ENCODE results near the gene LRIG3.

LRIG3 gene

GRCh38 chr12:58932806-58933681 lies 12.7 kb upstream of the LRIG3 start:
- Histone ChIP-seq H3K14ac (ENCODE audit: low read length) (no peak overlapping the region), H2AK5ac (ENCODE audit: low read depth, low read length) (no peak overlapping the region), H3K36me3 (replicated peaks in 1 of 2; ENCODE audit: control insufficient read depth in 2 of 2, insufficient read depth in 2 of 2, low read length in 2 of 2) (no peaks in the 10 kb centered on the region), H4K91ac (ENCODE audit: low read depth, low read length, poor library complexity) (no peak overlapping the region), H3K4me3 (ENCODE audit: low read length in 2 of 2) (no peak overlapping the region), H3K9ac (ENCODE audit: low read depth, low read length, poor library complexity) (no peak overlapping the region), H2BK5ac (ENCODE audit: low read length) (no peak overlapping the region), H3K4me2 (ENCODE audit: insufficient read depth, low read length, poor library complexity, severe bottlenecking) (no peak overlapping the region), H3K27ac (replicated peaks; ENCODE audit: low read length) (no peak overlapping the region), H2BK15ac (ENCODE audit: low read length) (no peak overlapping the region), H2BK12ac (ENCODE audit: low read length) (no peak overlapping the region), H3K79me1 (ENCODE audit: low read depth, low read length) (no peaks in the 10 kb centered on the region), H3K9me3 (replicated peaks in 1 of 2; ENCODE audit: control insufficient read depth in 2 of 2, insufficient read depth in 1 of 2, low read depth in 1 of 2, low read length in 2 of 2) (peaks cover 0 to 2% of the 10 kb centered on the region in 2 donors), H3K23ac (ENCODE audit: low read depth, low read length, poor library complexity) (no peak overlapping the region), H3K4ac (ENCODE audit: low read length) (no peak overlapping the region), H3K18ac (ENCODE audit: low read length) (no peak overlapping the region), H3K27me3 (ENCODE audit: control insufficient read depth in 3 of 3, insufficient read depth in 3 of 3, low read depth in 1 of 3, low read length in 3 of 3) (no peaks in the 10 kb centered on the region), H4K8ac (ENCODE audit: low read depth, low read length) (no peak overlapping the region), H3K4me1 (ENCODE audit: control insufficient read depth in 2 of 2, insufficient read depth in 1 of 2, low read depth in 1 of 2, low read length in 2 of 2) (no peaks in the 10 kb centered on the region), H2AFZ (ENCODE audit: low read length) (no peak overlapping the region), H2BK120ac (ENCODE audit: low read depth, low read length) (no peak overlapping the region)
- WGBS, 2 donors (ENCODE audit: extremely low coverage in 2 of 2, insufficient read length in 2 of 2, insufficient replicate concordance in 1 of 2), result no CpG with 5 or more reads among the region's 8 CpGs
- no peak for DNase-seq (ENCODE audit: low spot score)

GRCh38 chr12:58931518-58931917 lies 11.2 kb upstream of the LRIG3 start:
- H3K4me3 ChIP-seq (ENCODE audit: low read length in 2 of 2), result no peak overlapping the region
- no peak overlapping the region for H3K4ac ChIP-seq (ENCODE audit: low read length)
- H2AK5ac ChIP-seq (ENCODE audit: low read depth, low read length), result no peak overlapping the region
- no peaks in the 10 kb centered on the region for H3K36me3 ChIP-seq (replicated peaks in 1 of 2; ENCODE audit: control insufficient read depth in 2 of 2, insufficient read depth in 2 of 2, low read length in 2 of 2)
- H3K23ac ChIP-seq (ENCODE audit: low read depth, low read length, poor library complexity), result no peak overlapping the region
- no peak overlapping the region for H2BK15ac ChIP-seq (ENCODE audit: low read length)
- no peak overlapping the region for H3K14ac ChIP-seq (ENCODE audit: low read length)
- no peak overlapping the region for H3K18ac ChIP-seq (ENCODE audit: low read length)
- DNase-seq (ENCODE audit: low spot score), result no peak
- no peaks in the 10 kb centered on the region for H3K79me1 ChIP-seq (ENCODE audit: low read depth, low read length)
- no peak overlapping the region for H3K27ac ChIP-seq (replicated peaks; ENCODE audit: low read length)
- H4K91ac ChIP-seq (ENCODE audit: low read depth, low read length, poor library complexity), result no peak overlapping the region
- whole genome bisulfite sequencing, 2 donors (ENCODE audit: extremely low coverage in 2 of 2, insufficient read length in 2 of 2, insufficient replicate concordance in 1 of 2), result 100% methylated on average over 2 of the region's 4 CpGs
- no peak overlapping the region for H3K9ac ChIP-seq (ENCODE audit: low read depth, low read length, poor library complexity)
- H3K9me3 ChIP-seq (replicated peaks in 1 of 2; ENCODE audit: control insufficient read depth in 2 of 2, insufficient read depth in 1 of 2, low read depth in 1 of 2, low read length in 2 of 2), result peaks cover 0 to 2% of the 10 kb centered on the region in 2 donors
- H2BK12ac ChIP-seq (ENCODE audit: low read length), result no peak overlapping the region
- no peak overlapping the region for H2BK5ac ChIP-seq (ENCODE audit: low read length)
- no peaks in the 10 kb centered on the region for H3K27me3 ChIP-seq (ENCODE audit: control insufficient read depth in 3 of 3, insufficient read depth in 3 of 3, low read depth in 1 of 3, low read length in 3 of 3)
- H3K4me1 ChIP-seq (ENCODE audit: control insufficient read depth in 2 of 2, insufficient read depth in 1 of 2, low read depth in 1 of 2, low read length in 2 of 2), result no peaks in the 10 kb centered on the region
- no peak overlapping the region for H4K8ac ChIP-seq (ENCODE audit: low read depth, low read length)
- no peak overlapping the region for H2BK120ac ChIP-seq (ENCODE audit: low read depth, low read length)
- H3K4me2 ChIP-seq (ENCODE audit: insufficient read depth, low read length, poor library complexity, severe bottlenecking), result no peak overlapping the region
- no peak overlapping the region for H2AFZ ChIP-seq (ENCODE audit: low read length)

GRCh38 chr12:58930770-58931324 lies 10.5 kb upstream of the LRIG3 start:
- Histone ChIP-seq H3K14ac (ENCODE audit: low read length) (no peak overlapping the region), H3K4me1 (ENCODE audit: control insufficient read depth in 2 of 2, insufficient read depth in 1 of 2, low read depth in 1 of 2, low read length in 2 of 2) (peaks cover 0 to under 1% of the 10 kb centered on the region in 2 donors), H3K4me2 (ENCODE audit: insufficient read depth, low read length, poor library complexity, severe bottlenecking) (no peak overlapping the region), H3K9me3 (replicated peaks in 1 of 2; ENCODE audit: control insufficient read depth in 2 of 2, insufficient read depth in 1 of 2, low read depth in 1 of 2, low read length in 2 of 2) (peaks cover 0 to 2% of the 10 kb centered on the region in 2 donors), H2BK120ac (ENCODE audit: low read depth, low read length) (no peak overlapping the region), H3K27me3 (ENCODE audit: control insufficient read depth in 3 of 3, insufficient read depth in 3 of 3, low read depth in 1 of 3, low read length in 3 of 3) (no peaks in the 10 kb centered on the region), H3K18ac (ENCODE audit: low read length) (no peak overlapping the region), H4K8ac (ENCODE audit: low read depth, low read length) (no peak overlapping the region), H3K27ac (replicated peaks; ENCODE audit: low read length) (no peak overlapping the region), H3K79me1 (ENCODE audit: low read depth, low read length) (no peaks in the 10 kb centered on the region), H2BK5ac (ENCODE audit: low read length) (no peak overlapping the region), H3K36me3 (replicated peaks in 1 of 2; ENCODE audit: control insufficient read depth in 2 of 2, insufficient read depth in 2 of 2, low read length in 2 of 2) (no peaks in the 10 kb centered on the region), H3K4ac (ENCODE audit: low read length) (no peak overlapping the region), H2BK15ac (ENCODE audit: low read length) (no peak overlapping the region), H2BK12ac (ENCODE audit: low read length) (no peak overlapping the region), H2AK5ac (ENCODE audit: low read depth, low read length) (no peak overlapping the region), H2AFZ (ENCODE audit: low read length) (no peak overlapping the region), H3K4me3 (ENCODE audit: low read length in 2 of 2) (no peak overlapping the region), H3K9ac (ENCODE audit: low read depth, low read length, poor library complexity) (no peak overlapping the region), H4K91ac (ENCODE audit: low read depth, low read length, poor library complexity) (no peak overlapping the region), H3K23ac (ENCODE audit: low read depth, low read length, poor library complexity) (no peak overlapping the region)
- DNase-seq (ENCODE audit: low spot score), result no peak
- WGBS, 2 donors (ENCODE audit: extremely low coverage in 2 of 2, insufficient read length in 2 of 2, insufficient replicate concordance in 1 of 2), result no CpG with 5 or more reads among the region's 2 CpGs

GRCh38 chr12:58927120-58927519 lies 6.8 kb upstream of the LRIG3 start:
- Histone ChIP-seq H3K4ac (ENCODE audit: low read length) (no peak overlapping the region), H3K36me3 (replicated peaks in 1 of 2; ENCODE audit: control insufficient read depth in 2 of 2, insufficient read depth in 2 of 2, low read length in 2 of 2) (no peaks in the 10 kb centered on the region), H2BK12ac (ENCODE audit: low read length) (no peak overlapping the region), H3K27me3 (ENCODE audit: control insufficient read depth in 3 of 3, insufficient read depth in 3 of 3, low read depth in 1 of 3, low read length in 3 of 3) (no peaks in the 10 kb centered on the region), H4K8ac (ENCODE audit: low read depth, low read length) (no peak overlapping the region), H3K79me1 (ENCODE audit: low read depth, low read length) (no peaks in the 10 kb centered on the region), H2BK5ac (ENCODE audit: low read length) (no peak overlapping the region), H3K4me2 (ENCODE audit: insufficient read depth, low read length, poor library complexity, severe bottlenecking) (no peak overlapping the region), H3K18ac (ENCODE audit: low read length) (no peak overlapping the region), H3K14ac (ENCODE audit: low read length) (no peak overlapping the region), H3K9me3 (replicated peaks in 1 of 2; ENCODE audit: control insufficient read depth in 2 of 2, insufficient read depth in 1 of 2, low read depth in 1 of 2, low read length in 2 of 2) (no peaks in the 10 kb centered on the region), H3K4me1 (ENCODE audit: control insufficient read depth in 2 of 2, insufficient read depth in 1 of 2, low read depth in 1 of 2, low read length in 2 of 2) (peaks cover 0 to 7% of the 10 kb centered on the region in 2 donors), H2BK15ac (ENCODE audit: low read length) (no peak overlapping the region), H3K4me3 (ENCODE audit: low read length in 2 of 2) (no peak overlapping the region), H2BK120ac (ENCODE audit: low read depth, low read length) (no peak overlapping the region), H3K27ac (replicated peaks; ENCODE audit: low read length) (no peak overlapping the region), H3K9ac (ENCODE audit: low read depth, low read length, poor library complexity) (no peak overlapping the region), H2AFZ (ENCODE audit: low read length) (no peak overlapping the region), H4K91ac (ENCODE audit: low read depth, low read length, poor library complexity) (no peak overlapping the region), H3K23ac (ENCODE audit: low read depth, low read length, poor library complexity) (no peak overlapping the region), H2AK5ac (ENCODE audit: low read depth, low read length) (no peak overlapping the region)
- no CpG with 5 or more reads among the region's 4 CpGs for WGBS, 2 donors (ENCODE audit: extremely low coverage in 2 of 2, insufficient read length in 2 of 2, insufficient replicate concordance in 1 of 2)
- no peak for DNase-seq (ENCODE audit: low spot score)
